ENCODE results near the gene HS3ST4.

Gene HS3ST4

DNA sequence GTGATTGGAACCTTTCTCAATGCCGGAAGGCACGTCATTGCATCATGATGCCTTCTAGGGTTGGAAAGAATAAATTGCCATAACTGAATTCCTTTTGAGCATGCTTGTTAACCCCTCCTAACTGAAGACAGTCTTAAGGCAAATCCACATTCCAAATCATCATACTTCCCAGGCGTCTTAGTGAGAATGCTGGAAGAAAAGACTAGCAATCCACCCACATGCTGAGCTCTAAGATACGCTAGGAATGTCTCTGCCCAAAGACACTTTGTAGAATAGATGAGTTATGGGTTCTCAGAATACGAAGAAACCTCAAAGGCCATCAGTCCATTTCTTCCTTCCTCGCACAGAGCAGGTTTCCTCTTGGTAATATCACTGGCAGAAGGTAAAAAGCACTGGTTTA is 486.5 kb downstream of the HS3ST4 start:
- TF ChIP-seq CTCF (IDR thresholded peaks at IDR 0.05), result no peak
- no peak overlapping the region for H3K27ac ChIP-seq
- H3K27me3 ChIP-seq (ENCODE audit: control insufficient read depth, insufficient read depth, low read length), result no peaks in the 10 kb centered on the region
- no peaks in the 10 kb centered on the region for H3K4me1 ChIP-seq
- H3K79me2 ChIP-seq, result no peaks in the 10 kb centered on the region
- no peak overlapping the region for H2AFZ ChIP-seq
- H3K36me3 ChIP-seq (ENCODE audit: control insufficient read depth, insufficient read depth, low read length), result no peaks in the 10 kb centered on the region
- no peak overlapping the region for H3K4me3 ChIP-seq (ENCODE audit: low read depth, low read length)
- H3K4me2 ChIP-seq (ENCODE audit: low read length), result no peak overlapping the region
- peaks cover 2% of the 10 kb centered on the region for H3K9me3 ChIP-seq (ENCODE audit: control insufficient read depth, low read length)
- H3K9ac ChIP-seq, result no peak overlapping the region

GRCh38 chr16:26186091-26186615 is 494.4 kb downstream of the HS3ST4 start:
- H3K4me2 ChIP-seq (ENCODE audit: low read length), result no peak overlapping the region

More at GRCh38 chr16:26186091-26186615, 494.4 kb downstream of the HS3ST4 start:
- Histone ChIP-seq H3K4me3 (ENCODE audit: low read depth, low read length) (no peak overlapping the region), H2AFZ (no peak overlapping the region), H3K9me3 (ENCODE audit: control insufficient read depth, low read length) (peaks cover 2% of the 10 kb centered on the region), H3K9ac (no peak overlapping the region), H3K27ac (no peak overlapping the region), H3K27me3 (ENCODE audit: control insufficient read depth, insufficient read depth, low read length) (no peaks in the 10 kb centered on the region), H3K36me3 (ENCODE audit: control insufficient read depth, insufficient read depth, low read length) (no peaks in the 10 kb centered on the region), H3K4me1 (no peaks in the 10 kb centered on the region), H3K79me2 (no peaks in the 10 kb centered on the region)
- TF ChIP-seq CTCF (IDR thresholded peaks at IDR 0.05), result no peak
